KMS-11 (cell line): ENCODE data around the gene TIMELESS.

ENCODE experiments used
- H2AFZ ChIP-seq: fragments of 200-600 bp; sonication (generic); 2 replicates; pipeline ENCODE4 v1.6.1; 2016; ENCODE audit warnings: antibody characterized with exemption, mixed run types, low read depth
- H3K27ac ChIP-seq: fragments of 200-600 bp; sonication (generic); 2 replicates; pipeline ENCODE4 v1.6.1; 2016; ENCODE audit warnings: mild to moderate bottlenecking, mixed run types
- H3K27me3 ChIP-seq: fragments of 200-600 bp; sonication (generic); 2 replicates; pipeline ENCODE4 v1.6.1; 2017; ENCODE audit warnings: mild to moderate bottlenecking, low read depth, mixed run types, moderate library complexity; ENCODE audit not compliant: insufficient read depth
- H3K36me3 ChIP-seq: fragments of 200-600 bp; sonication (generic); 2 replicates; pipeline ENCODE4 v1.6.1; 2017; ENCODE audit warnings: mild to moderate bottlenecking, mixed run types; ENCODE audit not compliant: insufficient read depth
- H3K4me1 ChIP-seq: fragments of 200-600 bp; sonication (generic); 2 replicates; pipeline ENCODE4 v1.6.1; 2016; ENCODE audit warnings: mild to moderate bottlenecking, low read depth, mixed run types; ENCODE audit not compliant: poor library complexity, severe bottlenecking
- H3K4me2 ChIP-seq: fragments of 200-600 bp; sonication (generic); 2 replicates; pipeline ENCODE4 v1.7.0; 2016; ENCODE audit warnings: mild to moderate bottlenecking, mixed run types
- H3K4me3 ChIP-seq: fragments of 200-600 bp; sonication (generic); IDR thresholded peaks from 2 replicates; pipeline ENCODE4 v1.6.1; 2017; ENCODE audit warnings: low read depth, low read length, mixed read lengths; ENCODE audit not compliant: insufficient read depth
- H3K79me2 ChIP-seq: fragments of 200-600 bp; sonication (generic); 2 replicates; pipeline ENCODE4 v1.6.1; 2016; ENCODE audit warnings: low read depth, mixed run types; ENCODE audit not compliant: insufficient read depth
- H3K9ac ChIP-seq: fragments of 200-600 bp; sonication (generic); 2 replicates; pipeline ENCODE4 v1.6.1; 2016; ENCODE audit warnings: mild to moderate bottlenecking, mixed run types
- H4K20me1 ChIP-seq: fragments of 200-600 bp; sonication (generic); 2 replicates; pipeline ENCODE4 v1.6.1; 2016; ENCODE audit warnings: mild to moderate bottlenecking, mixed run types; ENCODE audit not compliant: insufficient read depth
- TF ChIP-seq, protein P1 (sequence below): fragments of 200-600 bp; sonication (generic); conservative IDR thresholded peaks from 2 replicates; pipeline ENCODE4 v1.6.1; 2017; ENCODE audit warnings: low read depth, mild to moderate bottlenecking, antibody characterized with exemption, low read length, moderate library complexity, mixed read lengths

Gene TIMELESS

GRCh38 chr12:56476143-56476542, 26.9 kb upstream of the TIMELESS start:
- Histone ChIP-seq H3K36me3 (no peaks in the 10 kb centered on the region; the same call in 1 of the 2 replicates), H3K4me3 (no peak overlapping the region), H3K4me1 (peaks cover 14% of the 10 kb centered on the region), H3K79me2 (peaks cover 27% of the 10 kb centered on the region; the same call in 1 of the 2 replicates), H4K20me1 (no peaks in the 10 kb centered on the region), H3K27me3 (no peaks in the 10 kb centered on the region), H2AFZ (no peak overlapping the region), H3K9ac (no peak overlapping the region), H3K27ac (no peak overlapping the region), H3K4me2 (no peak overlapping the region)
- TF ChIP-seq, protein P1, sequence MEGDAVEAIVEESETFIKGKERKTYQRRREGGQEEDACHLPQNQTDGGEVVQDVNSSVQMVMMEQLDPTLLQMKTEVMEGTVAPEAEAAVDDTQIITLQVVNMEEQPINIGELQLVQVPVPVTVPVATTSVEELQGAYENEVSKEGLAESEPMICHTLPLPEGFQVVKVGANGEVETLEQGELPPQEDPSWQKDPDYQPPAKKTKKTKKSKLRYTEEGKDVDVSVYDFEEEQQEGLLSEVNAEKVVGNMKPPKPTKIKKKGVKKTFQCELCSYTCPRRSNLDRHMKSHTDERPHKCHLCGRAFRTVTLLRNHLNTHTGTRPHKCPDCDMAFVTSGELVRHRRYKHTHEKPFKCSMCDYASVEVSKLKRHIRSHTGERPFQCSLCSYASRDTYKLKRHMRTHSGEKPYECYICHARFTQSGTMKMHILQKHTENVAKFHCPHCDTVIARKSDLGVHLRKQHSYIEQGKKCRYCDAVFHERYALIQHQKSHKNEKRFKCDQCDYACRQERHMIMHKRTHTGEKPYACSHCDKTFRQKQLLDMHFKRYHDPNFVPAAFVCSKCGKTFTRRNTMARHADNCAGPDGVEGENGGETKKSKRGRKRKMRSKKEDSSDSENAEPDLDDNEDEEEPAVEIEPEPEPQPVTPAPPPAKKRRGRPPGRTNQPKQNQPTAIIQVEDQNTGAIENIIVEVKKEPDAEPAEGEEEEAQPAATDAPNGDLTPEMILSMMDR = no peak

- Histone ChIP-seq H3K4me2 (no peak overlapping the region), H3K27me3 (no peaks in the 10 kb centered on the region)
- TF ChIP-seq, protein P1 = no peak
These were observed 25.2 kb upstream of the TIMELESS start for GRCh38 chr12:56474389-56474788.

DNA sequence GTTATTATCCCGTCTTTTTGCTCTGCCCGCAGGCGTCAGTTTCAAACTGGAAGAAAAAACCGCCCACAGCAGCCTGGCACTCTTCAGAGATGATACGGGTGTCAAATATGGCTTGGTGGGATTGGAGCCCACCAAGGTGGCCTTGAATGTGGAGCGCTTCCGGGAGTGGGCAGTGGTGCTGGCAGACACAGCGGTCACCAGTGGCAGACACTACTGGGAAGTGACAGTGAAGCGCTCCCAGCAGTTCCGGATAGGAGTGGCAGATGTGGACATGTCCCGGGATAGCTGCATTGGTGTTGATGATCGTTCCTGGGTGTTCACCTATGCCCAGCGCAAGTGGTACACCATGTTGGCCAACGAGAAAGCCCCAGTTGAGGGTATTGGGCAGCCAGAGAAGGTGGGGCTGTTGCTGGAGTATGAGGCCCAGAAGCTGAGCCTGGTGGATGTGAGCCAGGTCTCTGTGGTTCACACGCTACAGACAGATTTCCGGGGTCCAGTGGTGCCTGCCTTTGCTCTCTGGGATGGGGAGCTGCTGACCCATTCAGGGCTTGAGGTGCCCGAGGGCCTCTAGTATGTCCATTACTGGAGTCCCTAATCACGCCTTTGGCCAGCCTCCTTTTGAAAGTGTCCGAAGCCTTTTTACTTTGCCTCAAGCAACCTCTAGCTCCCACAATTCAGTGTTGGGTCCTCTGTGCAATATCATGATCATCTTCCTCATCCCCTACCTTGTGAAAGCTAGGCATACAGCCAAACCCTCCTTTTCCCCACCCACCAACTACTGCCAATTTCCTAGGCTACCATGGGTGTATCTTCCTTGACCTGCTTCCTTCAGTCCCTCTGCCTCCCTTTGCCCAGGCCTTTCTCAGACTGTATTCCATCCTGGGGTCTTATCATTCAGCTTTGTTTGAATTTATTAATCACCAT, 20.0 kb upstream of the TIMELESS start:
- TF ChIP-seq, protein P1 = no peak
- peak overlapping the region; percentile 77 for H3K4me3 ChIP-seq
- H3K4me1 ChIP-seq = peaks cover 44% of the 10 kb centered on the region
- H3K9ac ChIP-seq = peak overlapping the region; percentile 92
- no peaks in the 10 kb centered on the region for H3K27me3 ChIP-seq
- H3K4me2 ChIP-seq = peak overlapping the region; percentile 79
- peak overlapping the region; percentile 91 for H3K27ac ChIP-seq
- H4K20me1 ChIP-seq = no peaks in the 10 kb centered on the region
- H3K79me2 ChIP-seq = peaks cover 55% of the 10 kb centered on the region
- H2AFZ ChIP-seq = peak overlapping the region; percentile 74
- no peaks in the 10 kb centered on the region; the same call in 1 of the 2 replicates for H3K36me3 ChIP-seq

More at GRCh38 chr12:56474389-56474788, 25.2 kb upstream of the TIMELESS start:
- no peaks in the 10 kb centered on the region; the same call in 1 of the 2 replicates for H3K36me3 ChIP-seq
- no peak overlapping the region for H3K9ac ChIP-seq
- peaks cover 31% of the 10 kb centered on the region for H3K4me1 ChIP-seq
- no peak overlapping the region for H2AFZ ChIP-seq
- peaks cover 45% of the 10 kb centered on the region for H3K79me2 ChIP-seq
- no peak overlapping the region for H3K27ac ChIP-seq
- H4K20me1 ChIP-seq = no peaks in the 10 kb centered on the region
- H3K4me3 ChIP-seq = no peak overlapping the region

DNA sequence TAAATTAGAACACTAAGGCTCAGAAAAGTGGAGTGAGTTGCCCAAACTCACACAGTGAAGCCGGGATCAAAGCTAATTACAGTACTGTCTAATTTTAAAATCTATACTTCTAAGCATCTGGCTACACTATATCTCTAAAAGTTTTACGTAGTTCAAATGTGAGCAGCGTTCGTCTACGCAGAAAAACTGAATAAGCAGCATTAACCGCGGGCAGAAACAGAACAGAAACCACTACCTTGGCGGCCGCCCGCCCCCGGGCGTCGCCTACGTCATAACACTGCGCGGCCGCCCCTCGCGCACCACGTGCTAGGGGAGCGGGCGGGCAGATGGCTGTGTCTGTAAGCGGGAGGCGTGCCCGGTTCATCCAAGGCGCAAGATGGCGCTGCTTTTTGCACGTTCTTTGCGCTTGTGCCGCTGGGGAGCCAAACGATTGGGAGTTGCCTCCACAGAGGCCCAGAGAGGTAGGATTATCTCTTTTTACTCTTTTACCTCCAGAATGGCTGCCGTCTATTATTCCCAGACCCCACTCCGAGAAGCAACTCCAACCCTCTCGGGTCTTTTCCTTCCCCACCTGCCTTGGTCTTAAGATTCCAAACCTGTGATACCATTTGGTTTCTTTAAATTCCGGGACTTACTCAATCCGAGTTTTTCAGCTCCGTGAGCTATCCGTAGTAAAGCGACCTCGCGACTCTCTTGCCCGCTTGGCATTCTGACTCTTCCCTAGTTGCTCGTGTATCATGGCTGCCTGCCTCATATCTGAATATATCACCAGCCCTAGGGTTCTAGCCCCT, 19.2 kb upstream of the TIMELESS start, which contains the start of gene SPRYD4:
Gene SPRYD4 (plus strand): TSS at position 363 of the 791 bp plus-strand sequence. CDS start 14 bp downstream, at position 377.
- Histone ChIP-seq H4K20me1 (no peaks in the 10 kb centered on the region), H3K27ac (peak within 1 kb of the TSS; percentile 91), H3K36me3 (no peaks in the 10 kb centered on the region; the same call in 1 of the 2 replicates), H3K79me2 (peaks cover 50% of the 10 kb centered on the region), H3K4me3 (peak within 1 kb of the TSS; percentile 77), H3K4me1 (peaks cover 50% of the 10 kb centered on the region), H3K4me2 (peak within 1 kb of the TSS; percentile 79), H3K27me3 (no peaks in the 10 kb centered on the region), H3K9ac (peak within 1 kb of the TSS; percentile 92), H2AFZ (peak within 1 kb of the TSS; percentile 74)
- TF ChIP-seq, protein P1 = peak; percentile 81
